GM12874 (cell line): Measurements from ENCODE around the gene DGCR2.

Experiments
- TF ChIP-seq, protein P1 (sequence below): IDR thresholded peaks from 2 replicates; pipeline ENCODE4 v1.5.1; 2011; ENCODE audit warnings: low read depth, mild to moderate bottlenecking, control low read depth, low read length, moderate library complexity; ENCODE audit not compliant: insufficient read depth

DGCR2 gene

GRCh38 chr22:19052941-19053541 lies 69.2 kb downstream of the DGCR2 start:
- TF ChIP-seq, protein P1, sequence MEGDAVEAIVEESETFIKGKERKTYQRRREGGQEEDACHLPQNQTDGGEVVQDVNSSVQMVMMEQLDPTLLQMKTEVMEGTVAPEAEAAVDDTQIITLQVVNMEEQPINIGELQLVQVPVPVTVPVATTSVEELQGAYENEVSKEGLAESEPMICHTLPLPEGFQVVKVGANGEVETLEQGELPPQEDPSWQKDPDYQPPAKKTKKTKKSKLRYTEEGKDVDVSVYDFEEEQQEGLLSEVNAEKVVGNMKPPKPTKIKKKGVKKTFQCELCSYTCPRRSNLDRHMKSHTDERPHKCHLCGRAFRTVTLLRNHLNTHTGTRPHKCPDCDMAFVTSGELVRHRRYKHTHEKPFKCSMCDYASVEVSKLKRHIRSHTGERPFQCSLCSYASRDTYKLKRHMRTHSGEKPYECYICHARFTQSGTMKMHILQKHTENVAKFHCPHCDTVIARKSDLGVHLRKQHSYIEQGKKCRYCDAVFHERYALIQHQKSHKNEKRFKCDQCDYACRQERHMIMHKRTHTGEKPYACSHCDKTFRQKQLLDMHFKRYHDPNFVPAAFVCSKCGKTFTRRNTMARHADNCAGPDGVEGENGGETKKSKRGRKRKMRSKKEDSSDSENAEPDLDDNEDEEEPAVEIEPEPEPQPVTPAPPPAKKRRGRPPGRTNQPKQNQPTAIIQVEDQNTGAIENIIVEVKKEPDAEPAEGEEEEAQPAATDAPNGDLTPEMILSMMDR = no peak

- TF ChIP-seq, protein P1 = no peak
These were observed 70.7 kb downstream of the DGCR2 start for GRCh38 chr22:19051381-19052072.

DNA sequence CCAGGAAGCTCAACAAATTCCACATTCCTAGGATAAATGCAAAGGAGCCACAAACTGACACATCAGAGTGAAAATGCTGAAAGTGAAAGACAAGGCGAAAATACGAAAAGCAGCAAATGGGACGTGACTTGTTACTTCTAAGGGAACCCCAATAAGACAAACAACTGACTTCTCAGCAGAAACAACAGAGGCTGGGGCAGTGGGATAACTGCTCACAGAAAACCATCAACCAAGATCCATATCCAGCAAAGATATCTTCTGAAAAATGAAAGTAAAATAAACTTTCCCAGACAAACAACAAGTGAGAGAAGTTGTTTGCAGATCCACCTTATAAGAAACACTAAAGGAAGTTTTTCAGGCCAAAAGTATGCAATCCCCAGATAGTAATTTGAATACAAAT lies 72.1 kb downstream of the DGCR2 start:
- TF ChIP-seq, protein P1 = no peak

DNA sequence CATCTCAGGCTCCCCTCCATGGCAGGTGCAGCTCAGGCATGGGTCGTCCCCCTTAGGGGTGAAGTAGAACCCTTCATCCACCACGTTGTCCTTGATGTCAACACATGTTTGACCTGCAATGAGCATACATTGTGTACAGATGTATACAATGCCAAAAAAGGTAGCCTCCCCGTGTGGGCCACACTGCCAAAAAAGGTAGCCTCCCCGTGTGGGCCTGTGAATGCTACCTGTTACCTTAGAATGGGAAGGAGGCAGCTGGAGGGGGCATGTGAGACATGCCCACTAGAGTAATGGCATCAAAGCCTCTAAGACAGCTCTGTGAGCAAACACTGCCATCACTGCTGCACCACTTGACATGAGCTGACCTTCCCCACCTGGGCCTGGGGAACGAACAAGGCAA lies 73.7 kb downstream of the DGCR2 start:
- TF ChIP-seq, protein P1 = no peak

DNA sequence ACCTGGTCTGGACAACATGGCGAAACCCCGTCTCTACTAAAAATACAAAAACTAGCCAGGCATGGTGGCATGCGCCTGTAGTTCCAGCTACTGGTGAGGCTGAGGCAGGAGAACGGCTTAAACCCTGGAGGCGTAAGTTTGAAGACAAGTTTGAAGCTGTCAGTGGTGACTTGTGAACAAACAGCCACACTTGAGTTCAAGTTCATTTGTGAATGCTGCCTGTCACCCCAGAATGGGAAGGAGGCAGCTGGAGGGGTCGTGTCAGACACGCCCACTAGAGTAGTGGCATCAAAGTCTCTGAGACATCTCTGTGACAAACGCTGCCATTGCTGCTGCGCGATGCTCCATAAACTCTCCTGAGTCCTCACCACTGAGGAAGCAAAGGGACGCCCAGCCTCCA lies 74.2 kb downstream of the DGCR2 start:
- TF ChIP-seq, protein P1 = no peak

DNA sequence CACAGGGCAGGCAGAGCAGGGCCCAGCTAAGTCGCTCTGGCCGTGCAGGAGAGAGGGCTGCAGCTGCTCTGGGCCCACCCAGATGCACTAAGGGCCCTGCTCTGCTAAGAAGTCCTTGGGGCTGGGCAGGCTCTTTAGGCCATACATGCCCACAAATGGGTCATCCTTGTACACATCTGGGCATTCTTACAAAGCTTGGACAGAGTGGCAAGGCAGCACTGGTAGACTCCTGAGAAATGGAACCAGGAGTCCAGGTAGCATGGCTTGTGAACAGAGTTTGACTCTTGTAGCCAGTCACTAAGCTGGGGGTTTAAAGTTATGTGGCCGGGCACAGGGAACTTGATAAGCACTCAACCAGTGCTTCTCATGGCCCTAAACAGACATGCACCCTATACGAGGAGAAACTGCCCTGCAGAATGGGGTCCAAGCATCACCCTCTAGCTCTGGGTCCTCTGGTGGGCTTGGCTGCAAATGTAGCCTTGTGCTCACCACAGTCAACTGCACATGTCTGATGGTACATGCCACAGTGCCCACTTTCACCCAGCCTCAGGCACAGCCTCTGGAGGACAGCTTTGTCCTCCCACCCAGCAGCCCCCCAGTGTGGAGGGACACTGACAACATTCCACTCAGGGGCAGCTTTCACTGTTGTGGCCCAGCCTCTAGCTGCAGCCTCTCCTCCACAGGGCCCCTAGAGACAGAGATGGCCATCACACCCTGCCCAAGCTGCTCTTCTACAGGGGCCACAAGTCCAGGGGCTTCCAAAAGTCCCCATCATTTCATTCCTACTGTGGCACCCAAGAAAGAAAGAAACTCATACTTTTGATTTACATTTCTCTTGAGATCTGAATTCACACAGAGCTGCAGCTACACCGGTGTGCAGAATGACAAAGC lies 75.2 kb downstream of the DGCR2 start:
- TF ChIP-seq, protein P1 = no peak

DNA sequence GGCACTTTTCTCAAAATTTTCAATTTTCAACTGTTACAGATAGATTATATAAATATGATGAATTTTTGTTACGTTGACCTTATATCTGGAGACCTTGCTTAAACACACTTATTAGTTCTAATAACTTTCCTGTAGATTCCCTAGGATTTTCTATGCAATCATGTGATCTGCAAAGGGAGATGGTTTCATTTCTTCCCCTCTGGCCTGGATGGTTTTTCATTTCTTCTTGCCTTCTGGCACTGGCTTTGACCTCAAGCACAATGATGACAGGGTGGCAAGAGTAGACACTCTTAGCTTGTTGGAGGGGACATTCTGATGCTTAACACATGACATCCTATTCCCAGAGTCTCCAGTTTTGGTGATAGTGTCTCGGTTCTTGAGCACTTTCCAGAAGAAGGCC lies 75.9 kb downstream of the DGCR2 start:
- TF ChIP-seq, protein P1 = no peak
